ENCODE results near the gene AP1M1. TPM values are rescaled to one million over a fixed set of nuclear protein-coding genes. Genes with fewer than 3 reads are reported as not detected.

The AP1M1 gene
- total RNA-seq, 4 donors from 2014 or later, result 39.3 to 64.6 (median 46.8) TPM

GRCh38 chr19:16199275-16199932 is 1.7 kb downstream of the AP1M1 start:
- H3K9me3 ChIP-seq, result no peaks in the 10 kb centered on the region
- H3K36me3 ChIP-seq, result peaks cover 9 to 41% (median 14%) of the 10 kb centered on the region in 3 donors
- H3K27ac ChIP-seq, result peak overlapping the region in 2 of 4 donors; percentile 29 to 55
- peak overlapping the region in 2 of 4 donors; percentile 62 to 100 for H3K4me3 ChIP-seq
- TF ChIP-seq CTCF (IDR thresholded peaks at IDR 0.05), result no peak
- peaks cover 16 to 43% (median 21%) of the 10 kb centered on the region in 3 donors for H3K4me1 ChIP-seq
- no peaks in the 10 kb centered on the region for H3K27me3 ChIP-seq
- no peak for DNase-seq
- intact Hi-C loops (cut with DNase I), result no loop called here
- WGBS, 2 donors, result 0 to 70% methylated on average over 1 to 3 of the region's 9 CpGs

GRCh38 chr19:16200038-16201010 is 2.6 kb downstream of the AP1M1 start:
- no peaks in the 10 kb centered on the region for H3K9me3 ChIP-seq
- H3K27ac ChIP-seq, result peak overlapping the region in 2 of 4 donors; percentile 29 to 55
- peaks cover 12 to 51% (median 14%) of the 10 kb centered on the region in 3 donors for H3K36me3 ChIP-seq
- peaks cover 16 to 44% (median 21%) of the 10 kb centered on the region in 3 donors for H3K4me1 ChIP-seq
- DNase-seq, result no peak
- WGBS, 2 donors, result 58 to 81% methylated on average over 11 to 18 of the region's 20 CpGs
- intact Hi-C loops (cut with DNase I), result no loop called here
- no peak for TF ChIP-seq CTCF (IDR thresholded peaks at IDR 0.05)
- TF ChIP-seq POLR2A (IDR thresholded peaks at IDR 0.05), result no peak
- H3K27me3 ChIP-seq, result no peaks in the 10 kb centered on the region
- no peak overlapping the region for H3K4me3 ChIP-seq

- WGBS, 2 donors, result 94 to 95% methylated on average over 2 to 4 of the region's 4 CpGs
- Histone ChIP-seq H3K9me3 (no peaks in the 10 kb centered on the region), H3K4me3 (no peak overlapping the region), H3K36me3 (peaks cover 14 to 57% (median 14%) of the 10 kb centered on the region in 3 donors), H3K27me3 (no peaks in the 10 kb centered on the region), H3K27ac (no peak overlapping the region), H3K4me1 (peaks cover 16 to 50% (median 21%) of the 10 kb centered on the region in 3 donors)
- DNase-seq, result no peak
- no peak for TF ChIP-seq POLR2A (IDR thresholded peaks at IDR 0.05)
- TF ChIP-seq CTCF (IDR thresholded peaks at IDR 0.05), result no peak
- intact Hi-C loops (cut with DNase I), result no loop called here
Measured at GRCh38 chr19:16201011-16201391, 3.3 kb downstream of the AP1M1 start.

- WGBS, 2 donors, result 73 to 86% methylated on average over 22 of the region's 22 CpGs
- no peak for DNase-seq
- no peak overlapping the region for H3K27ac ChIP-seq
- no peaks in the 10 kb centered on the region for H3K9me3 ChIP-seq
- H3K36me3 ChIP-seq, result peaks cover 14 to 73% (median 22%) of the 10 kb centered on the region in 3 donors
- TF ChIP-seq CTCF (IDR thresholded peaks at IDR 0.05) (no peak), POLR2A (IDR thresholded peaks at IDR 0.05) (no peak)
- intact Hi-C loops (cut with DNase I), result no loop called here
- H3K4me3 ChIP-seq, result no peak overlapping the region
- peaks cover 15 to 37% (median 16%) of the 10 kb centered on the region in 3 donors for H3K4me1 ChIP-seq
- H3K27me3 ChIP-seq, result no peaks in the 10 kb centered on the region
Measured at GRCh38 chr19:16202320-16203255, 4.9 kb downstream of the AP1M1 start.
